Measurements from ENCODE around the gene EML6.

- TF ChIP-seq, protein P1, sequence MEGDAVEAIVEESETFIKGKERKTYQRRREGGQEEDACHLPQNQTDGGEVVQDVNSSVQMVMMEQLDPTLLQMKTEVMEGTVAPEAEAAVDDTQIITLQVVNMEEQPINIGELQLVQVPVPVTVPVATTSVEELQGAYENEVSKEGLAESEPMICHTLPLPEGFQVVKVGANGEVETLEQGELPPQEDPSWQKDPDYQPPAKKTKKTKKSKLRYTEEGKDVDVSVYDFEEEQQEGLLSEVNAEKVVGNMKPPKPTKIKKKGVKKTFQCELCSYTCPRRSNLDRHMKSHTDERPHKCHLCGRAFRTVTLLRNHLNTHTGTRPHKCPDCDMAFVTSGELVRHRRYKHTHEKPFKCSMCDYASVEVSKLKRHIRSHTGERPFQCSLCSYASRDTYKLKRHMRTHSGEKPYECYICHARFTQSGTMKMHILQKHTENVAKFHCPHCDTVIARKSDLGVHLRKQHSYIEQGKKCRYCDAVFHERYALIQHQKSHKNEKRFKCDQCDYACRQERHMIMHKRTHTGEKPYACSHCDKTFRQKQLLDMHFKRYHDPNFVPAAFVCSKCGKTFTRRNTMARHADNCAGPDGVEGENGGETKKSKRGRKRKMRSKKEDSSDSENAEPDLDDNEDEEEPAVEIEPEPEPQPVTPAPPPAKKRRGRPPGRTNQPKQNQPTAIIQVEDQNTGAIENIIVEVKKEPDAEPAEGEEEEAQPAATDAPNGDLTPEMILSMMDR (IDR thresholded peaks at IDR 0.05) = no peak
- no peak for TF ChIP-seq POLR2A (IDR thresholded peaks at IDR 0.05)
Observed at GRCh38 chr2:55009277-55010060, 286.0 kb downstream of the EML6 start.

Data from gastroesophageal sphincter (tissue), 3 donors.